RKO (cell line): Measurements from ENCODE around the gene FIBIN.
A peak's percentile ranks its signal among the peaks of the same experiment; 100 is the strongest.
"Not testable (repeated sequence)": the region's sequence is repeated elsewhere in the genome, so short reads cannot be mapped to it uniquely, and the experiment has no call there.

ENCODE experiments used
- DNase-seq: peaks from one replicate; pipeline ENCODE4 v3.0.0-alpha.2; 2016; ENCODE audit warnings: low spot score

FIBIN gene

DNA sequence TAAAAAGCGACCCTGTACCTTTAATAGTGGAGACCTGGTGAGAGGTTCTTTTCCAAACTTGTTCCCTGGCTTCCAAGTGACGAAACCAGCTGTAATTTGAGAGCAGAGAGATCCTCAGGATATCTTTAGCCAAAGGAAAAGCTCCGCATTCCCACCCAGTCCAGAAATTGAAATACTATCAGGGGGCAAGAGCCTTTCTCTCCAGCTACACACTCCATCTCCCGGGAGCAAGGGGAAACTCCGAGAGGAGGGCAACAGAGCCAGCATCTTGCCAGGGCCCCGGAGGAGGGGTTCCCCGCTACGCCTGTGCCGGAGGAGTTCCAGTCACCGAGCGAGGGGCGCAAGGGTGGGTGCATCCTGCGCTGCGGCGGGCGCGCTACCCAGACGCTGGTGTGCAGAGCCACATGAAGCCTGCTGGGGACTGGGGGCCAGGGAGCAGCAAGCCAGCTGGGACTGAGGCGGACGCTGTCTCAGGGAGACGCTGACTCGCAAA is at the start of gene FIBIN:
FIBIN (plus strand) TSS at position 148 of the 493 bp plus-strand sequence. CDS start 415 bp downstream, outside the sequence.
- DNase-seq: no peak

GRCh38 chr11:26944866-26945664 is 48.8 kb upstream of the FIBIN start:
- DNase-seq: no peak

GRCh38 chr11:26946257-26946716 is 47.6 kb upstream of the FIBIN start:
- DNase-seq: peak; percentile 21

GRCh38 chr11:26947379-26947844 is 46.5 kb upstream of the FIBIN start:
- DNase-seq: no peak

DNA sequence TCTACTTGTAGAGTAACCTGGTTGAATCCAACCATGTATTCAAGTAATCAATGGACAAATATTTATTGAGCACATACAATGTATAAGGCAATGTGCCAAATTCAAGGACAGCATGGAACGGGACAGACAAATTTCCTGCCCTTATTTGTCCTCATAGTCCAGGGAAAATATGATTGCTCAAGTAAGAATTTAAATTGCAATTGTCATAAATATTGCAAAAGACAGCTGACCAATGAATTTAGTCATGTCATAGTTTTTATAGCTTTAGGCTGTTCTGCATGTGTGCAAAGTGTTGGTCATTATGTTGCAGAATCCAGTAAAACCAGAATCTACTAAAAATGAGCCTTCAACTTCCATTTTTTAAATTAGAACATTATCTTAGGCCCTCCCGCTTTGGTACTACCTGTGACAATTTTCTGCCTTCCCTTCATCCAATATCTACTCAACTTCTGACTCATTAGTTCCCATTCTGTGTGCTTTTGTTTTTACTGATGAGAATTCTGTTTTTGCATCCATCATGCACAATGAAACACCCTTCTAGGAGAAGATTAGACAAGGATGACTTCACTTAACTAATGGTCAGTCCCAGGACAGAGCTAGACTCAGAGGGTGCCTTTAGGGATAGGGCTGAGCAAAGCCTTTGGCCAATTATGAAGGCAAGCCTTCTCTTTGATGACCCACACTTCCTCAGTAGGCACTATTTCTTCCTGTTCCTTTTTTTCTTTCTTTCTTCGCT is 45.8 kb upstream of the FIBIN start:
- no peak for DNase-seq

DNA sequence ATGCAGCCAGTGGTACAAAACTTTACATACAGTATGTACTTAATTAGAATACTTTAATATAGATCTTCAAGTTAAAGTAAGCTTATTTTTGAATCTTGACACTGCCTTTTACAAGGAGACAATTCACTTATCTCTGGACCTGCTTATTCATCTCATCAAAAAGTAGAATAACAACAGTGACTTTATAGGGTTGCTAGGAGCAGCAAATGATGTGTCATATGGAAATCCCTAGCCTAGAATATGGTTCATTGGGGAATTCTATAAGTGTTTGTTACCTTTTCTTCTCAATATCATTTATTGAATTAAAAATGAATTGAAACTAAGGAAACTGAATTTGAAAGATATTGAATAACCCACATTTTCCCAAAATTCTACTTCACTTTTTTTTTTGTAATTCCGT is 45.0 kb upstream of the FIBIN start:
- DNase-seq: no peak

GRCh38 chr11:26949846-26950245 is 44.1 kb upstream of the FIBIN start:
- no peak for DNase-seq

GRCh38 chr11:26950260-26950719 is 43.6 kb upstream of the FIBIN start:
- no peak for DNase-seq

- DNase-seq: no peak
These were observed 42.0 kb upstream of the FIBIN start for GRCh38 chr11:26951809-26952515.

GRCh38 chr11:26953770-26954392 is 40.0 kb upstream of the FIBIN start:
- peak; percentile 8 for DNase-seq

DNA sequence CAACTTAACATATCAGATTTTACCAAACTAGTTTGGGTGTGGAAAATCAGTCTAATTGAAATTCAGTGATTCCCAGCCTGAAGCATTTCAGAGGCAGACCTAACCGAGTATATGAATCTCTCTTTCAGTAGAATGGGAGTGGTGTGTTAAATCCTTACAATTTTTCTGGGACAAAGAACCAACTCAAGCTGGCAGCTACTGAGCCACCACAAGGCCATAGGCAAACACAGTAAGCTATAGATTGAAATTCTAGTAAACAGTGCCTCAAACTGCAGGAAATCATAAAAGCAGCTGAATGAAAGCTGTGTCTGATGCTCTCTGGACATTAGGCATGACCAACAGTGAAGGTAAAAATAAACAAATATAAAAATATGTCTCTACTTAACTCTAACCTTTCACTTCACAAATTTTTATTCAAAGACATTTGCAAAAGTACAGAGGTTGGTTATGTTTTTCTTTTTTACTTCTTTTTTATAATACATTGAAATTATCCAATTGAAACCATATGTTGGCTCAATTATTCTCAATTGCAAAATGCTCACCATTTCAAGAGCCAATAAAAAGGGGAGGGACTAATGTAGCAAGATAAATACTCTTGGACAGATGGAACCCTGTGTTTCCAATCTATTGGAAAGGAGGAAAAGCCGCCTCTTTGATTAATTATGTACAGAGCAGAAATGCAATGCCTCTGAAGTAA is 35.8 kb upstream of the FIBIN start:
- DNase-seq: no peak

DNA sequence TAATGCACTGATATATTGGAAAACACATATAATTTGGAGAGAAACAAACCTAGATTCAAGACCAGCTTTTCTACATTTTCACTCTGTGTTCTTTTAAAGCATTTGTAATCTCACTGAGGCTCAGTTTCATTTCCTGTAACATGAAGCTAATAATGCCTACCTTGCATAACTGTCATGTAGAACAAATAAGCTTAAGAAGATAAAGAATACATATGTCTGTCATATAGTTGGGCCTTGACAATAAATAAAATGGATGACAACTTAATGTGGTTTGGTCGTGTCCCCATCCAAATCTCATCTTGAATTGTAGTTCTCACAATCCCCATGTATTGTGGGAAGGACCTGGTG is 35.2 kb upstream of the FIBIN start:
- DNase-seq: no peak

GRCh38 chr11:26960281-26960680 is 33.6 kb upstream of the FIBIN start:
- peak; percentile 35 for DNase-seq

DNA sequence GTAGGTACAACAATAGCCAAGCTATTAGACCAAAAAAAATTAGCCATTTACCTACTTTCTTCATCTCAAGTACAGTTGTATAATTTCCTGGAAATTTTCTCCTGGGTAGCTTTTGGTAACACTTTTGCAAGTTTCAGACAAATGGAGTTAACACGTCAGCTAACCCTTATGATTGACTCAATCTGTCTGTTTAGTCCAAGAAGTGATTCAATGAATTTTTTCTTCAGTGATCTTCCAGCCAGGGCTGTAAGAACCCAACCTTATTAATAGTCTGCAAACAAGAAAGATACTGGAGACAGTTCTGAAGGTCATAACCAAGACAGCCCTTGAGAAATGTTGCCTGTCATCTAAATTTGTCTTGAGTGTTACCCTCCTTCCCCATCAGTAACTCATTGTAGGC is 30.1 kb upstream of the FIBIN start:
- no peak for DNase-seq

DNA sequence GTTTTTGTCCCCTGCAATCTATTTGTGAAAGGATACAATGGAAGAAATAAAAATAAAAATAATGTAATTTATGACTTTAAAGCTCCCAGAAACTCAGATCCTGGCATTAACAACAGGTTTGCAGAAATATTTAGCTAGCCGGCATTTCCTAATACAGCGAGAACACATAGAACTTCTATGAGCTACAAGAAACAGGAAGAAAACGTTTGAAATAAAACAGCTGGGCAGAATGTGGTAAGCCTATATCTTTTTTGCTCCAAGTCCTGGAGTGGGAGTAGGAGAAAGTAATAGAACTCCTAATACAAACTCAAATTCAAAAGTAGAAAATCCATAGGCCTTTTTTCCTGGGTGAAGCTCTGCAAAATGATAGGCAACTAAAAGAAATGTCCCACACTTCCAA is 29.6 kb upstream of the FIBIN start:
- DNase-seq: no peak

GRCh38 chr11:26964847-26965485 is 28.9 kb upstream of the FIBIN start:
- not testable (repeated sequence) for DNase-seq

DNA sequence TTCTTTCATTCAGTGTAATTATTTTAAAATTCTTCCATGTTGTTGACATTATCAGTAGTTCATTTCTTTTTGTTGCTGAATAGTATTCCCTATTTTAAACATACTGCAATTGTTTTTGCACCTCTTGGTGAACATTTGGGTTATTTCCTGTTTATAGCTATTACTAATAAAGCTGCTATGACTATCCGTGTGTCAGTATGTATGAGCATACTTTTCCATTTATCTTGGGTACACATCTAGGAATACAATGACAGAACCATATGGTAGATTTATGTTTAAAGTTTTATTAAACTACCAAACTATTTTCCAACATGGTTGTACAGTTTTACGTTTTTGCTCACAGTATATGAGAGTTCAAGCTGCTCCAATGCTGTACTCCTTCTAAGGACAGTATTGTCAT is 22.0 kb upstream of the FIBIN start:
- DNase-seq: peak; percentile 5

DNA sequence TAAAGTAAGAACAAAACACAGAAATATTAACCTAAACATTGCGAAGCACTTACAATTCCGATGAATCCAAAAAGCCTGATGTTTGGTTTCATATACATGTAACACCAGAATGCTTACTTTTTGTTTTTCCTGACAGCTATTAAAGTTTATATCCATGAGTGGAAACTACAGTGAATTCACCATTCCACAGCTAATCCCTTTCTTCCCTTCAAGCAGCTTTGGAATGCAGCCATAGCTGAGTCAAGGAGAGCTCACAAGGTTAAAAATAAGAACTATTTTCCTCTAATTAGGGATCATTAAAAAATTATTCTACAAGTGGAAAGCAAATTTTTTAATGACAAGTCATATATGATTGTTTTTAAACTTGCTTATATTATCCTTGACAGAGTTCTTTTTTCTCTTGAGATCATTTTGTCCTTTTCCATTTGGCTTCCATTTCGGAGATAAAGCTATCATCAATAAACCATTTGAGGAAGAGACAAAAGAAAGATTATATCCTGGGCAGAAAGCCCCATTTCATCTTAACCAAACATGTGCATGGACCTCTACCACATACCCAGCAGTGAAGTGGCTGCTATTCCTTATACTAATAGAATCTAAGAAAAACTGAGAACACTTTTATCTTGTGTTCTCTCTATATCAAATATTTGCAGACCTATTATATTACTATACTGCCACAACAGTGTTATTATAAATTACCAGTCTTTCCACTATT is 19.7 kb upstream of the FIBIN start:
- DNase-seq: no peak

DNA sequence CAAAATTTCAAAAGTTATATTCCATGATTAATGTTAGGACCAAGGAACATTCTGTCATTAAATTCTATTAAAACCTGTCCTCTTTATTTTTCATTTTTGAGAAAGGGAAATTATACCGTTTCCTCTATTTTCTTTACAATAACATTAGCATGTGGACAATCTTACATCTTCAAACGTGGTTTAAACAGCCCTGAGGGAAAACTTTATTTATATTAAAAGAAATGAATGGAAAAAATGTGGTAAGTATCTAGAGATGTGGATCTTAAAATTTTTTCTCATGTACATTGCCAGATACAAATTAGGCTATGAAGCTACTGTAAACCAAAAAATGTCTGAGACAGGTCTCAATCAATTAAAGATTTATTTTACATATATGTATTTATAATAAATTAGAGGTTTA is 18.9 kb upstream of the FIBIN start:
- DNase-seq: no peak

DNA sequence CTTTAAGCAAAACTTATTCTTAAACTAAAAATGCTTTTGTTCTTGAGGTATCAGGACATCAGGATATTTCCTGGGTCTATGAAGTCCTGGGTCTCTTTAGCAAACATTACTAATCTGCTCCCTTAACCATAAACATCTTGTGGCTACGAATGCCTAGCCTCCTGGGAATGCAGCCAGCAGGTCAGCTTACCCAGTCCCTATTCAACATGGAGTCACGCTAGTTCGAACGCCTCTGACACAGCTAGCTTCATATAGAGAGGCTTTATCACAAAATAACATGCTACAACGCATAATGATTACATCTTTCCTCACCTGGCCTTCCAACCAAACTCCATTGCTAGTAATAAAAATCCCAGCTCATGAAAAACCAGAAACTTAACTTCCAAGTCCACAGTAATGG is 17.5 kb upstream of the FIBIN start:
- DNase-seq: no peak
